Smooth muscle cell (in vitro differentiated cells): ENCODE measurements around the gene AP1G2. TPM values are rescaled to one million over a fixed set of nuclear protein-coding genes. Genes with fewer than 3 reads are reported as not detected.

Source experiments
- DNase-seq: peaks from one replicate; lab custom pipeline; 2025; ENCODE audit not compliant: unreplicated experiment; lab: John Stamatoyannopoulos, UW
- H2AFZ ChIP-seq: fragments of 200-600 bp; sonication (generic); 2 replicates; pipeline ENCODE4 v1.6.0; 2016; ENCODE audit warnings: antibody characterized with exemption, low read depth, mild to moderate bottlenecking
- H3F3A ChIP-seq: fragments of 200-600 bp; sonication (generic); 2 replicates; pipeline ENCODE4 v1.6.0; 2017; ENCODE audit warnings: antibody characterized with exemption, low read depth
- H3K27ac ChIP-seq: fragments of 200-600 bp; sonication (generic); 2 replicates; pipeline ENCODE4 v1.5.1; 2016; ENCODE audit warnings: low read depth, mild to moderate bottlenecking
- H3K27me3 ChIP-seq: fragments of 200-600 bp; sonication (generic); 2 replicates; pipeline ENCODE4 v1.6.1; 2016; ENCODE audit warnings: low read depth, mild to moderate bottlenecking
- H3K36me3 ChIP-seq: fragments of 200-600 bp; sonication (generic); 2 replicates; pipeline ENCODE4 v1.5.1; 2016; ENCODE audit warnings: low read depth
- H3K4me1 ChIP-seq: fragments of 200-600 bp; sonication (generic); 2 replicates; pipeline ENCODE4 v1.5.1; 2016; ENCODE audit warnings: low read depth
- H3K4me2 ChIP-seq: fragments of 200-600 bp; sonication (generic); 2 replicates; pipeline ENCODE4 v1.6.0; 2016; ENCODE audit warnings: mild to moderate bottlenecking
- H3K4me3 ChIP-seq: fragments of 200-600 bp; sonication (generic); 2 replicates; pipeline ENCODE4 v1.5.1; 2016; ENCODE audit warnings: mild to moderate bottlenecking
- H3K79me2 ChIP-seq: fragments of 200-600 bp; sonication (generic); 2 replicates; pipeline ENCODE4 v1.6.0; 2016; ENCODE audit warnings: low read depth, mild to moderate bottlenecking
- H3K9ac ChIP-seq: fragments of 200-600 bp; sonication (generic); 2 replicates; pipeline ENCODE4 v1.6.0; 2016; ENCODE audit warnings: low read depth
- H3K9me3 ChIP-seq: fragments of 200-600 bp; sonication (generic); replicated peaks from 2 replicates; pipeline ENCODE4 v1.5.1; 2016; ENCODE audit warnings: low read depth
- H4K20me1 ChIP-seq: fragments of 200-600 bp; sonication (generic); 2 replicates; pipeline ENCODE4 v1.6.0; 2016; ENCODE audit warnings: low read depth
- WGBS: methylation state at CpG from one replicate; pipeline ENCODE4 v1.1.7; 2016; ENCODE audit warnings: low lambda C conversion rate; 5-methylcytosine and 5-hydroxymethylcytosine counted together
- polyA plus RNA-seq: library from polyadenylated mRNA; unstranded; fragments of >200 nt; fragmentation: Nextera tagmentation; extraction: Ambion mirVana; gene quantifications from 2 replicates; pipeline ENCODE4 v1.2.1, GENCODE V29; 2016
- total RNA-seq: library from RNA; depleted of rRNA; stranded (reverse); fragments of >200 nt; gene quantifications from 2 replicates; pipeline ENCODE4 v1.2.3, GENCODE V29; 2014
- TF ChIP-seq, protein P1 (sequence below): fragments of 200-600 bp; sonication (generic); IDR thresholded peaks from 2 replicates; pipeline ENCODE4 v1.5.1; 2017; ENCODE audit warnings: borderline replicate concordance, mild to moderate bottlenecking, antibody characterized with exemption; ENCODE audit not compliant: insufficient read depth, poor library complexity, severe bottlenecking

Gene AP1G2
- total and polyA plus RNA-seq, 2 experiments from 2014 or later = 59.3 to 62.4 TPM

DNA sequence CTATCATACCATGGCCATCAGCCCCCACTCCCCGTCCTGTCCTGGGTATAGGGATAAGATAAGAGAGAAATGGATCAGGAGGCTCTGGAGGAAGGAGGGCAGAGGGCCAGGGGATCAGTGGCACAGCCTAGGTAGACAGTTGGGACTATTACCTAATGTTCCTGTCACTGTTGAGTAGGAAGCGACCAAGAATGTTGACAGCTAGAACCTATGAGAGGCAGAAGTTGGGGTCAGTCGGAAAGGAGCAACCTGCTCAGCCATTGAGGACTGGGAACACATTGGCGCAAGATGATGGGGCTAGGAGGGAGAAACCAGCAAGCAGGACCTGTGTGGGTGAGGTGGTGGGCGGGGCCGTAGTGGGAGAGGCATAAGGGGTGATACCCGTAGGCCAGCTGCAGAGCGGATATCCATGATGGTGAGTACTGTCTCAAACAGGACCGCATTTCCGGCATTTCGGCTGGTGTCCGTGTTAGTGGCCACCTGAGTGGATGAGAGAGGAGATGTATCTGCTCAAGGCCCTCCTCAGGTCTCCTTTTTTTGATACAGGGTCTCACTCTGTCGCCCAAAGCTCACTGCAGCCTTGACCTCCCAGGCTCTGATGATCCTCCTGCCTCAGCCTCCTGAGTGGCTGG lies 3.3 kb downstream of the AP1G2 start:
- WGBS = 97% methylated on average over 13 of the region's 13 CpGs
- no peak overlapping the region for H2AFZ ChIP-seq

DNA sequence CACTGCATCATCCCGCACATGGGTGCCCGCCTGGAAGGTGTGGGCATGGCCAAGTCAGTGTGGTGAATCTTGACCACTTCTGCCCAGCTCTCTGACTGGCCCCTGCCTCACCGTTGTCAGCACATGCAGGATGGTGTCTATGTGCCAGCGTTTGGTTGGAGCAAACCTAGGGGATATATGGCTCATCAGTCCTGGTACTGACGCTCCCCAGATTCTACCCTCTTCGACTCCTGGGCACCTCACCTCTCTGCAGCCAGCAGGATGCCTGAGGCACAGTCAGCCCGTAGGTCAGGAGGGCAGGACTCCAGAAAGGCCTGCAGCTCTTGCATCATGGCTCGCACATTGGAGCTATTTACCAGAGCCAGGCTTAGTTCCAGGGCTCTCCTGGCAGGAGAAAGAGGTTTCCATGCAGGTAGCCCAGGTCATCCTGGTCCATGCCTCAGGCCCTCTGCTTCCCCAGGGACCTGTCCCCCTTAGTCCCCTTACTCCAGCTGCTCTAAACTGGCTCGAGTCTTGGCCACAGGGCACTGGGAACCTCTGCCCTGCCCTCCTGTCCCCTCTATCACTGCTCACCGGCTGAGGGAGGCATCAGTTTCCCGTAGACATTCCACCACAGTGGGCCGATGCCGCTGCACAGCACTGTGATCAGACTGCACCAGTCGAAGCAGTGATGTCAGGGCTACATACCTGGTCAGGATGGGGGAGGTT lies 4.0 kb downstream of the AP1G2 start:
- 93% methylated on average over 14 of the region's 14 CpGs for WGBS
- no peak overlapping the region for H3K9ac ChIP-seq
- H2AFZ ChIP-seq = no peak overlapping the region
- DNase-seq = no peak
- H3K27ac ChIP-seq = no peak overlapping the region
- H3K4me2 ChIP-seq = no peak overlapping the region
- H3F3A ChIP-seq = peaks cover 3% of the 10 kb centered on the region
- peaks cover 18% of the 10 kb centered on the region for H3K4me1 ChIP-seq
- TF ChIP-seq, protein P1, sequence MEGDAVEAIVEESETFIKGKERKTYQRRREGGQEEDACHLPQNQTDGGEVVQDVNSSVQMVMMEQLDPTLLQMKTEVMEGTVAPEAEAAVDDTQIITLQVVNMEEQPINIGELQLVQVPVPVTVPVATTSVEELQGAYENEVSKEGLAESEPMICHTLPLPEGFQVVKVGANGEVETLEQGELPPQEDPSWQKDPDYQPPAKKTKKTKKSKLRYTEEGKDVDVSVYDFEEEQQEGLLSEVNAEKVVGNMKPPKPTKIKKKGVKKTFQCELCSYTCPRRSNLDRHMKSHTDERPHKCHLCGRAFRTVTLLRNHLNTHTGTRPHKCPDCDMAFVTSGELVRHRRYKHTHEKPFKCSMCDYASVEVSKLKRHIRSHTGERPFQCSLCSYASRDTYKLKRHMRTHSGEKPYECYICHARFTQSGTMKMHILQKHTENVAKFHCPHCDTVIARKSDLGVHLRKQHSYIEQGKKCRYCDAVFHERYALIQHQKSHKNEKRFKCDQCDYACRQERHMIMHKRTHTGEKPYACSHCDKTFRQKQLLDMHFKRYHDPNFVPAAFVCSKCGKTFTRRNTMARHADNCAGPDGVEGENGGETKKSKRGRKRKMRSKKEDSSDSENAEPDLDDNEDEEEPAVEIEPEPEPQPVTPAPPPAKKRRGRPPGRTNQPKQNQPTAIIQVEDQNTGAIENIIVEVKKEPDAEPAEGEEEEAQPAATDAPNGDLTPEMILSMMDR = no peak
- no peaks in the 10 kb centered on the region for H4K20me1 ChIP-seq
- no peaks in the 10 kb centered on the region for H3K36me3 ChIP-seq
- no peaks in the 10 kb centered on the region for H3K27me3 ChIP-seq
- no peaks in the 10 kb centered on the region for H3K79me2 ChIP-seq
- no peak overlapping the region for H3K4me3 ChIP-seq
- no peaks in the 10 kb centered on the region for H3K9me3 ChIP-seq

More for the DNA sequence above, 3.3 kb downstream of the AP1G2 start:
- Histone ChIP-seq H3K27me3 (no peaks in the 10 kb centered on the region), H3K36me3 (no peaks in the 10 kb centered on the region), H3K27ac (no peak overlapping the region), H4K20me1 (no peaks in the 10 kb centered on the region), H3F3A (peaks cover 6% of the 10 kb centered on the region), H3K4me2 (no peak overlapping the region), H3K9me3 (no peaks in the 10 kb centered on the region), H3K79me2 (no peaks in the 10 kb centered on the region), H3K4me3 (no peak overlapping the region), H3K4me1 (peaks cover 23% of the 10 kb centered on the region), H3K9ac (no peak overlapping the region)
- TF ChIP-seq, protein P1 = no peak
- DNase-seq = no peak

DNA sequence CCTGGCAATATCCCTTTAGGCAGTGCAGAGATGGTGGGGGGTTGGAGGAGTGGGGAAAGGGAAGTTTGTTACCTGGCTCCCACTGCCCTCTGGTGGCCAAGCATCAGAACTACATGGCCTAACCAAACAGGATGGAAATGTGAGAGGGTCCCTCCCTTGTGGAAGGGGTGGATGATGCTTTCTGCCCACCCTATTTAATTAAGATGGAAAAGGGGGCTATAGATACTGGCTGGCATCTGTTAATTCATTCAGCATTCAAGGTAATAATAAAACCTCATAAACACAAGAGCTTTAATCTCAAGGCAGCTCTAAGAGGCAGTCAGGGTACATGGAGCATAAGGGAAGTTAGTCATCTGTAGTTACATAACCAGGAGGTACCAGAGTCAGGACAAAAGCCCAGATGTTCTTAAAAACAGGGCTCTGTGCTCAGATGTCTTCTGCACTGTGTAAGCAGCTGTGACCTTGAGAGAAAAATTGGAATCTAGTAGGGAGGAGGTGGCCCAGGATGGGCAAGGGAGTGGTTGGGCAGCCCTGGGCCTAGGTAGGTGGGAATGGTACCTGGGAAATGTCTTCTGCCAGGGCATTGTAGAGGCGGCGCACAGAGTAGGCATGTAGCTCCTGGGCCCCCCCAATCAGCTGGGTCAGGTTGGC lies 4.6 kb downstream of the AP1G2 start:
- Histone ChIP-seq H3K27me3 (no peaks in the 10 kb centered on the region), H3K79me2 (no peaks in the 10 kb centered on the region), H3K36me3 (no peaks in the 10 kb centered on the region), H3K4me1 (peaks cover 12% of the 10 kb centered on the region), H3F3A (peaks cover 3% of the 10 kb centered on the region), H3K4me3 (no peak overlapping the region), H3K4me2 (no peak overlapping the region), H3K9me3 (no peaks in the 10 kb centered on the region), H3K9ac (no peak overlapping the region), H4K20me1 (no peaks in the 10 kb centered on the region), H2AFZ (no peak overlapping the region), H3K27ac (no peak overlapping the region)
- DNase-seq = no peak
- 100% methylated on average over 2 of the region's 2 CpGs for WGBS
- TF ChIP-seq, protein P1 = peak; percentile 93
